ENCODE data around the gene ASB18.
"Not testable (repeated sequence)": the region's sequence is repeated elsewhere in the genome, so short reads cannot be mapped to it uniquely, and the experiment has no call there.

Gene ASB18, protein sequence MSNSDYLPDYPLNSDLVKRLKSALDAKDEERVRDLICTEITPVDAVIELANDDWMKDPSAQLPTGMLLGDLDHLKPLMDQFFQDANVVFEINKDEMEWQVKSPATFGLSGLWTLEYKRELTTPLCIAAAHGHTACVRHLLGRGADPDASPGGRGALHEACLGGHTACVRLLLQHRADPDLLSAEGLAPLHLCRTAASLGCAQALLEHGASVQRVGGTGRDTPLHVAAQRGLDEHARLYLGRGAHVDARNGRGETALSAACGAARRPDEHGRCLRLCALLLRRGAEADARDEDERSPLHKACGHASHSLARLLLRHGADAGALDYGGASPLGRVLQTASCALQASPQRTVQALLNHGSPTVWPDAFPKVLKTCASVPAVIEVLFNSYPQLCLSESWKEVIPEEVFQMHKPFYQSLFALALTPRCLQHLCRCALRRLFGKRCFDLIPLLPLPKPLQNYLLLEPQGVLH

GRCh38 chr2:236264256-236264655 lies at the start of gene ASB18:
Gene ASB18, minus strand, starts transcription at chr2:236264406. Its CDS starts 61 bp downstream, at chr2:236264345.
- DNase-seq (ENCODE audit: low read depth in 2 of 2) = no peak

DNA sequence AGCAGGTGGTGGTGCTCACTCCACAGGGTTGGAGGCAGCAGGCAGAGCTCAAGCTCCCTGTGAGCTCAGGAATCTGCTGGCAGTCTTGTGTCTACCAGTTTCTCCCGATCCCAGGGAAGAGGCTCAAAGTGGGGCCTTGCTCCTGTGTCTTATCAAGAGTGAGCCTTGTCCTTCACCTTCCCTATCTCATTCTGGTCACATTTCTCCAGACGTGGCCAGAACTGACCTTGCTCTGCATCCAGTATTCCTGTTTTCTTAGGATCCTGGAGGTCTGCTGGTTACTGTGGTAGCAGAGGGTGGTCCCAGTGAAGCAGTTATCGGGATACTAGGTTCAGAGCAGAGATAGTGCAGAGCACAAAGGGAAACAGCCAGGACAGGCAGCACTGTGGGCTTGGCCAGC lies 47.1 kb upstream of the ASB18 start:
- DNase-seq (ENCODE audit: low read depth in 2 of 2) = no peak

- DNase-seq (ENCODE audit: low read depth in 2 of 2) = no peak
These were observed 45.4 kb upstream of the ASB18 start for GRCh38 chr2:236309669-236310029.

- DNase-seq (ENCODE audit: low read depth in 2 of 2) = no peak
These were observed 44.9 kb upstream of the ASB18 start for GRCh38 chr2:236308855-236309668.

GRCh38 chr2:236307641-236308040 lies 43.4 kb upstream of the ASB18 start:
- no peak for DNase-seq (ENCODE audit: low read depth in 2 of 2)

GRCh38 chr2:236306825-236307540 lies 42.8 kb upstream of the ASB18 start:
- DNase-seq (ENCODE audit: low read depth in 2 of 2) = no peak

- no peak for DNase-seq (ENCODE audit: low read depth in 2 of 2)
These were observed 41.9 kb upstream of the ASB18 start for GRCh38 chr2:236305964-236306605.

DNA sequence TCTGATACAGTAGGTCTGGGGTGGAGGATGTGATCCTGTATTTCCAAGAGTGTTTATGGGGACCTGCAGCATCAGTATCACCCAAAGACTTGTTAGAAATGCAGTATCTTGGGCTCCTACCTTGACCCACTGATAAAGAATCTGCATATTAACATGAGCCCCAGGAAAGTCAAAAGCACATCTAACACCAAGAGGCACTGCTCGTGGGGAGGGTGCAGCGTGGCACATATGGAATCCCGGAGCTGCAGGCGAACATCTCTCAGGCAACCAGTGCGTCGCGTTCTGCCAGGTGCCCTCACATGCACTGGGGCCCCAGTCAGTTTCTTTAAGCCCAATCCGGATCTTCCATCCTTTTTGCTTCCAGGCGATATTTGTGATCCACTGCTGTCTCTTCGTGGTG lies 41.3 kb upstream of the ASB18 start:
- DNase-seq (ENCODE audit: low read depth in 2 of 2) = no peak

DNA sequence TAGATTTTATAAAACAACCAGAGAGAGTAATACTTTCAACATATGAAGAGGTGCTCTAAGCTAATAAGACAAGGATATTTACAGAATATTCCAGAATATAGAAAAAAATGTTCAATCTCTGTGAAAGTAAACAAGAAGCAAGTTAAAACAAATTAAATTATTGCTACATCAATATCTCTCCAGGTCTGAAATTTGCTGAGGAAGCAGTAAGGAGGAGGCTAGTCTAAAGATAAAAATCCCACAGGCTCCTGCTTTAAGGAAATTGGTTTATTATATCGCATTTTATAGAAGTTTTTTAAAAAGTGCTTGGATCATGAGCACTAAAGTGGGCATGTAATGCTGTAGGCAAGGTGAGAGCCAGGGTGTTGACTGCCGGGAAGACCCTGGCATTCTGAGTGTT lies 39.7 kb upstream of the ASB18 start:
- DNase-seq (ENCODE audit: low read depth in 2 of 2) = no peak

GRCh38 chr2:236302555-236302954 lies 38.3 kb upstream of the ASB18 start:
- DNase-seq (ENCODE audit: low read depth in 2 of 2) = no peak

DNA sequence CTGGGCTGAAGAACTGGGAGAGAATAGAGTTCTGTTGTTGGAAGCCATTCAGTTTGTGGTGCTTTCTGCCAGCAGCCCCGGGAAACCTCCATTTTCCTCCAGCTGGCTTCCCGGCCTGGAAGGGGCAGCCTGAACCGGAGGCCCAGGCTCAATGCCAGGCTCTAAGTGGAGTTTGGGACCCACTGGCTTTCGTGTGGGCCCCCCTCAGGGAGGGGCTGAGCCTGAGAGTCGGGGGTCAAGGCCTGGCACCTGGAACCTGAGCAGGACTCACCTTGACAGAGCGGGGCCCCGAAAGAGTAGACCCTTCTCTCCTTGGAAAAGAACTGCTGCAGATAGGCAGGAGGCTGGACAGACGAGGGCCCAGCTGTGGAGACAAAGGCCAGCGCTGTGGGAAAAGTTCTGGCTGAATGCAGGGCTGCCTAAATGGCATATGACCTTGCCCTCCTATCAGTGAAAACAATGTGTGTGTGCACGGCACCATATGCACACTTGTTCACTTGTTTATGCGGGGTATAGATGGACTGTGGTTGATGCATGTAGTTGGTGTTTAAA lies 34.8 kb upstream of the ASB18 start:
- no peak for DNase-seq (ENCODE audit: low read depth in 2 of 2)

GRCh38 chr2:236295481-236295880 lies 31.3 kb upstream of the ASB18 start:
- no peak for DNase-seq (ENCODE audit: low read depth in 2 of 2)

DNA sequence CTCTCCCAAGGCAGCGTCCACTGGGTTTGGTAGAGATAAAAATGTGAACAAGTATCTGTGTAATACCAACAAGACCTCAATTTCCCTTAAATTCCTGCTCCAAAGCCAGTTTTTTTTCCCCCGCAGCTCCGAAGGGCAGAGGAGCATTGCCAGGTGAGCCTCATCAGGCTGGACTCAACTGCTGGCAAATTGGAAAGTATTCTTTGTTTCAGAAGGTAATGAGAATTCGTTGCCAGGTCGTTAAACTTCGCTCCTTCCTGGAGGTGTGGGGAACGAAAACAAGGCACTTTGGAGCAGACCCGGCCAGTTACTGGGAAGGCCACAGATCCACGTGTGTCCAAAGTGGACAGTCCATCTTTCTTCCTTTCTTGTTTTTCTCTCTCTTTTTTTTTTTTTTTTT lies 30.4 kb upstream of the ASB18 start:
- DNase-seq (ENCODE audit: low read depth in 2 of 2) = no peak

DNA sequence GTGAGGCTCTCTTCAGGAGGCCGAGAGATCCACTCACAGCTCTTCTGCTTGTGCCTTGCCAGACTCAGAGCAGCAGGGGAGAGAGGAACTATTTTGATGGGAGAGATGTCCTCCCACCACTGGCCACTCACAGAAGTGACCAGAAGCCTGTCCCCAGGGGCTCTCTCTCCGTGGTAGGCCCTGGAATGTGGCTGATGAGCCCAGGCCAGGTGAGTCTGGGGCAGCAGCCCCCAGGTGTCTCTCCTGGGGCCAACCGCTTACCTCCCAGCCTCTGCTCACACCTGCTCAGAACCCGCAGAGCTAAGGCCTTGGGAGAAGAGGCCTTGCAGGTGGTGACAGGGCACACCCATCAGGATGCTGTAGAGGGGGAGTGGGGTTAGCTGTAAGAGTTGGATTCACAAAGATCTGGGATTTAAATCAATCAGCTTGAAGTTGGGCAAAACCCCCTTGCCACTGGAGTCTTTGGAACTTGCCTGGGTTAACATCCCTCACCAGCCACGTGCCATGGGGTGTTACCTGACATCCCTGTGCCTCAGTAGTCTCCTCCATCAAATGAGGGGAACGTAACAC lies 29.1 kb upstream of the ASB18 start:
- DNase-seq (ENCODE audit: low read depth in 2 of 2) = no peak

DNA sequence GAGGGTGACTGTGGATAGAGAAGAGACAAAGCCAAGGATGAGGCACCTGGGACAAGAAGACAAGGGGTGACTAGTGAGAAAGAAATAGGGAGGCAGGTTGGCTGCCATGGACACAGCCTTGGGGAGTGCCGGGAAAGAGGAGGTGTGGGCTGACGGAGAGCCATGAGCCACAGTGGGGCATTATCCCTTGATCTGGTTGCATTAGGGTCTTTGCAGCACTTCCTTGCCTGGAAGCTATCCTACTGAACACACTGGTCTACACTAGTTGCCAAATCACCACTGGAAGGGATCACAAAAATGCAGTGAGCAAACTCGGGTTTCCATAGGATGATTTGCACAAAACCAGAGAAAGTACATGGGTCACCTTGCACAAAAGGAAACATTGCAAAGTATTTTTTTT lies 27.7 kb upstream of the ASB18 start:
- DNase-seq (ENCODE audit: low read depth in 2 of 2) = no peak

GRCh38 chr2:236291476-236291875 lies 27.3 kb upstream of the ASB18 start:
- no peak for DNase-seq (ENCODE audit: low read depth in 2 of 2)

DNA sequence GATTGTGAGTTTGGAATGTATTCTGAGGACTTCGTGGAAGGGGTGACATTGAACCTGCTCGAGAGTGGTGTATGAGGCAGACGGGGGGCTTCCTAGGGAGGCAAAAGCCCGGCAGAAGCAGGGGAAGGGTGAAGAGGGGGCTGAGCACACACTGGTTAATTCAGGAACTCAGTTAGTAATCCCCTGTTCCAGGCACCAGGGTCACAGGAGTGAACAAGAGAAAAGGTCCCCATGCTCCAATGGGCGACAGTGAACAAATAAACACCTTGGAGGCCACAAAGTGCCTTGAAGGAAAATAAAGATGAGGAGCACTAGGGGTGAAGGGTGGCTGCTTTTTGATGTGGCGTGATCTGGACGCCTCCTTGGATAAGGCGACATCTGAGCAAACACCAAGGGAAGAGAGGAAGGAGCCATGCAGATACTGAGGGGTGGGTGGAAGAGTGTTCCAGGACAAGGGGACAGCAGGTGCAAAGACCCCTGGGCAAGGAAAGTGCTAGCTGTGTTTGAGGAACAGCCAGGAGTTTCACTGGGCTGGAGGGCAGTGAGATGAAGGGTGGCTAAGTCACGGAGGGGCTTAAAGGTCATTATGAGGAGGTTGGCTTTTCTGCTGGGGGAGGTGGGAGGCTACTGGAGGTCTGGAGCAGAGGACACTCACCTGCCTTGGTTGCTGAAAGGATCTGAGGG lies 26.7 kb upstream of the ASB18 start:
- DNase-seq (ENCODE audit: low read depth in 2 of 2) = no peak

GRCh38 chr2:236289766-236290462 lies 25.7 kb upstream of the ASB18 start:
- no peak for DNase-seq (ENCODE audit: low read depth in 2 of 2)

DNA sequence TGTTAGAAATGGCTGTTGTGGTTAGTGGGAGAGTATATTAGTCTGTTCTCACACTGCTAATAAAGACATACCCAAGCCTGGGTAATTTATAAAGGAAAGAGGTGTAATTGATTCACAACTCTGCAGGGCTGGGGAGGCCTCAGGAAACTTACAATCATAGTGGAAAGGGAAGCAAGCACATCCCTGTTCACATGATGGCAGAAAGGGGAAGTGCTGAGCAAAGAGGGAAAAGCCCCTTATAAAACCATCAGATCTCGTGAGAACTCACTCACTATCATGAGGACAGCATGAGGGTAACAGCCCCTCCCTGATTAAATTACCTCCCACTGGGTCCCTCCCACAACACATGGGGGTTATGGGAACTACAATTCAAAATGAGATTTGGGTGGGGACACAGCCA lies 24.2 kb upstream of the ASB18 start:
- not testable (repeated sequence) for DNase-seq (ENCODE audit: low read depth in 2 of 2)

- DNase-seq (ENCODE audit: low read depth in 2 of 2) = no peak
These were observed 23.4 kb upstream of the ASB18 start for GRCh38 chr2:236287656-236288055.

All from stimulated activated CD8-positive, alpha-beta memory T cell treated with anti-CD3 and anti-CD28 coated beads, Interleukin-7, amount 100 ng/mL, for 1 hour (primary cell).